Smooth muscle cell (in vitro differentiated cells): ENCODE results near the gene RHBG. TPM values are rescaled to one million over a fixed set of nuclear protein-coding genes. Genes with fewer than 3 reads are reported as not detected.

Experiments
- DNase-seq: peaks from one replicate; lab custom pipeline; 2025; ENCODE audit not compliant: unreplicated experiment; lab: John Stamatoyannopoulos, UW
- H2AFZ ChIP-seq: fragments of 200-600 bp; sonication (generic); 2 replicates; pipeline ENCODE4 v1.6.0; 2016; ENCODE audit warnings: antibody characterized with exemption, low read depth, mild to moderate bottlenecking
- H3F3A ChIP-seq: fragments of 200-600 bp; sonication (generic); 2 replicates; pipeline ENCODE4 v1.6.0; 2017; ENCODE audit warnings: antibody characterized with exemption, low read depth
- H3K27ac ChIP-seq: fragments of 200-600 bp; sonication (generic); 2 replicates; pipeline ENCODE4 v1.5.1; 2016; ENCODE audit warnings: low read depth, mild to moderate bottlenecking
- H3K27me3 ChIP-seq: fragments of 200-600 bp; sonication (generic); 2 replicates; pipeline ENCODE4 v1.6.1; 2016; ENCODE audit warnings: low read depth, mild to moderate bottlenecking
- H3K36me3 ChIP-seq: fragments of 200-600 bp; sonication (generic); 2 replicates; pipeline ENCODE4 v1.5.1; 2016; ENCODE audit warnings: low read depth
- H3K4me1 ChIP-seq: fragments of 200-600 bp; sonication (generic); 2 replicates; pipeline ENCODE4 v1.5.1; 2016; ENCODE audit warnings: low read depth
- H3K4me2 ChIP-seq: fragments of 200-600 bp; sonication (generic); 2 replicates; pipeline ENCODE4 v1.6.0; 2016; ENCODE audit warnings: mild to moderate bottlenecking
- H3K4me3 ChIP-seq: fragments of 200-600 bp; sonication (generic); 2 replicates; pipeline ENCODE4 v1.5.1; 2016; ENCODE audit warnings: mild to moderate bottlenecking
- H3K79me2 ChIP-seq: fragments of 200-600 bp; sonication (generic); 2 replicates; pipeline ENCODE4 v1.6.0; 2016; ENCODE audit warnings: low read depth, mild to moderate bottlenecking
- H3K9ac ChIP-seq: fragments of 200-600 bp; sonication (generic); 2 replicates; pipeline ENCODE4 v1.6.0; 2016; ENCODE audit warnings: low read depth
- H3K9me3 ChIP-seq: fragments of 200-600 bp; sonication (generic); replicated peaks from 2 replicates; pipeline ENCODE4 v1.5.1; 2016; ENCODE audit warnings: low read depth
- H4K20me1 ChIP-seq: fragments of 200-600 bp; sonication (generic); 2 replicates; pipeline ENCODE4 v1.6.0; 2016; ENCODE audit warnings: low read depth
- WGBS: methylation state at CpG from one replicate; pipeline ENCODE4 v1.1.7; 2016; ENCODE audit warnings: low lambda C conversion rate; 5-methylcytosine and 5-hydroxymethylcytosine counted together
- polyA plus RNA-seq: library from polyadenylated mRNA; unstranded; fragments of >200 nt; fragmentation: Nextera tagmentation; extraction: Ambion mirVana; gene quantifications from 2 replicates; pipeline ENCODE4 v1.2.1, GENCODE V29; 2016
- total RNA-seq: library from RNA; depleted of rRNA; stranded (reverse); fragments of >200 nt; gene quantifications from 2 replicates; pipeline ENCODE4 v1.2.3, GENCODE V29; 2014
- TF ChIP-seq, protein P1 (sequence below): fragments of 200-600 bp; sonication (generic); IDR thresholded peaks from 2 replicates; pipeline ENCODE4 v1.5.1; 2017; ENCODE audit warnings: borderline replicate concordance, mild to moderate bottlenecking, antibody characterized with exemption; ENCODE audit not compliant: insufficient read depth, poor library complexity, severe bottlenecking

The RHBG gene
- total and polyA plus RNA-seq, 2 experiments from 2014 or later = not detected

- H4K20me1 ChIP-seq = no peaks in the 10 kb centered on the region
- H2AFZ ChIP-seq = no peak overlapping the region
- H3K4me3 ChIP-seq = peak overlapping the region; percentile 44
- no peak overlapping the region for H3K9ac ChIP-seq
- TF ChIP-seq, protein P1, sequence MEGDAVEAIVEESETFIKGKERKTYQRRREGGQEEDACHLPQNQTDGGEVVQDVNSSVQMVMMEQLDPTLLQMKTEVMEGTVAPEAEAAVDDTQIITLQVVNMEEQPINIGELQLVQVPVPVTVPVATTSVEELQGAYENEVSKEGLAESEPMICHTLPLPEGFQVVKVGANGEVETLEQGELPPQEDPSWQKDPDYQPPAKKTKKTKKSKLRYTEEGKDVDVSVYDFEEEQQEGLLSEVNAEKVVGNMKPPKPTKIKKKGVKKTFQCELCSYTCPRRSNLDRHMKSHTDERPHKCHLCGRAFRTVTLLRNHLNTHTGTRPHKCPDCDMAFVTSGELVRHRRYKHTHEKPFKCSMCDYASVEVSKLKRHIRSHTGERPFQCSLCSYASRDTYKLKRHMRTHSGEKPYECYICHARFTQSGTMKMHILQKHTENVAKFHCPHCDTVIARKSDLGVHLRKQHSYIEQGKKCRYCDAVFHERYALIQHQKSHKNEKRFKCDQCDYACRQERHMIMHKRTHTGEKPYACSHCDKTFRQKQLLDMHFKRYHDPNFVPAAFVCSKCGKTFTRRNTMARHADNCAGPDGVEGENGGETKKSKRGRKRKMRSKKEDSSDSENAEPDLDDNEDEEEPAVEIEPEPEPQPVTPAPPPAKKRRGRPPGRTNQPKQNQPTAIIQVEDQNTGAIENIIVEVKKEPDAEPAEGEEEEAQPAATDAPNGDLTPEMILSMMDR = no peak
- peaks cover 84% of the 10 kb centered on the region for H3K27me3 ChIP-seq
- H3K27ac ChIP-seq = no peak overlapping the region
- peak overlapping the region; percentile 80 for H3K4me2 ChIP-seq
- H3K79me2 ChIP-seq = no peaks in the 10 kb centered on the region
- DNase-seq = no peak
- peaks cover 6% of the 10 kb centered on the region for H3K4me1 ChIP-seq
- no peaks in the 10 kb centered on the region for H3F3A ChIP-seq
- H3K9me3 ChIP-seq = no peaks in the 10 kb centered on the region
- no peaks in the 10 kb centered on the region for H3K36me3 ChIP-seq
- 3% methylated on average over 69 of the region's 69 CpGs for WGBS
These were observed 51.4 kb downstream of the RHBG start for GRCh38 chr1:156420205-156421061.

DNA sequence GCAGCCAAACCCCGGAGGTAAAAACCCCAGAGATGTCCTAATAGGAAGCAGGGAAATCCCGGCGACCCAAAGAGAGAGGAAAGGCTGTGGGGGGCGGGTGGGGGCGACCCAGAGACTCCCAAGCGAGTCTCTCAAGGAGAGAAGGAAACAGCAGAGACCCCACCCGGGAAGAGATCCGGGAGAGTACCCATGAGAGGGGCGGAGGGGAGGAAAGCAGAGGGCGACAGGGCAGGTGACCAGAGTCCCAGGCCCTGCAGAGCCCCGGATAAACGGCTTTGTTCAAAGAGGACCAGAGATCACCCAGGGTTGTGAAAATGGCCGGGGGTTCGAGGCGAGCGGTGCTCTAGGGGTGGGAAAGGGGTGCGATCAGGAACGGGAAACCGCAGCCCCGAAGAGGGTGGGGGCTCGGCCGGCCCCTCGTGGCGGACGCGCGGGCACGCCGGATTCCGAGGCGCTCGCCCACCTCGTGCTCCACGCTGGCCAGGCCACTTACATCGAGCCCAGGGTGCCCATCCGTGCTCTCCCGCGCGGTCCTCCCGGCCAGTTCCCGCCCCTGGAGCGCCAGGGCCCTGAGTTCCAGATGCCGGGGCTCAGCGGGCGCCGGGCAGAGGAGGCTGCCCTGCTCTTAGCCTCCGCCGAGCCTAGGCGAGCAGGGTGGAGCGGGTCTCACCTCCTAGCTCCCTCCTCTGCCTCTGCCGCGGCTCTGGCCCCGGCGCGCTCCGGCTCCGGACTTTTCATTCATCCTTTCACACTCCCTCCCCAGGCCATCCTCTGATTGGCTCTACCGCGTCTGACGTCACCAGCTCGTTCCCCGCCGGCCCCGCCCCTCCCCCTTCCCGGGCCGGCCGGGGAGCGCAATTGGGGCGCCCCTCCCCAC lies 52.3 kb downstream of the RHBG start:
- H3K4me3 ChIP-seq = peak overlapping the region; percentile 44
- H3K36me3 ChIP-seq = no peaks in the 10 kb centered on the region
- WGBS = 2% methylated on average over 43 of the region's 69 CpGs
- H3K27me3 ChIP-seq = peaks cover 85% of the 10 kb centered on the region
- H3K9ac ChIP-seq = no peak overlapping the region
- no peaks in the 10 kb centered on the region for H4K20me1 ChIP-seq
- H3K4me2 ChIP-seq = peak overlapping the region; percentile 80
- no peaks in the 10 kb centered on the region for H3K9me3 ChIP-seq
- H3K27ac ChIP-seq = no peak overlapping the region
- peak; percentile 24 for DNase-seq
- TF ChIP-seq, protein P1 = no peak
- H3K4me1 ChIP-seq = peaks cover 6% of the 10 kb centered on the region
- H3F3A ChIP-seq = no peaks in the 10 kb centered on the region
- H2AFZ ChIP-seq = no peak overlapping the region
- no peaks in the 10 kb centered on the region for H3K79me2 ChIP-seq

DNA sequence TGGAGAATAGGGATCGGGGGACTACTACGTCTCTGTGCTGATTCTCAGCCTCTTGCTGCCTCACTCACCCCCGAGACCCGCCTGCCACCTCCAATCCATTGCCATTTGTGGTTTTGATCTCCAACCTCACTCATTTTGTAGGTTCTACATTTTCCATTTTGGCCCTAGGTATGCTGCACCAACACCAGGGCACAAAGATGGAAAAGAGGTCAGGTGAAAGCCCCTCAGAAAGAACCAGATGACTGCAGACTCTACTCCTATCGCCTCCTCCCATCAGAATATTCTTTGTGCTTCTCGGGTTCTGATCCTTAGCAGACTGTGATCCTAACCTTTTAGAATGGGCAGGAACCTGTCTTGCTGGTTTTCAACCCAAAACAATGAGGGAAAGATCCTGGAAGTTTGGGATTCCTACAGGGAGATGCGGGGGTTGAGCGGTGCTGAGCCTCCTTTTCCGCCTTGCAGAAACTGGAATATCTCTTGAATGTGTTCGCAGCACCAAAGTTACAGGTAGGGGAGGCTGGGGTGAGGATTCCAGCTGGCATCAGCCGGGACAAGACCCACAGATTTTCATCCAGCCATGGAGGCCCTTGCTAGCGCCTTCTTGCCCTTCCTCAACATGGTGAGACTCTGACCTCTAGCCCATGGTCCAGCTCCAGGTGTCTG lies 53.1 kb downstream of the RHBG start:
- Histone ChIP-seq H3K36me3 (no peaks in the 10 kb centered on the region), H2AFZ (no peak overlapping the region), H3K4me3 (peak overlapping the region; percentile 44), H3K9ac (no peak overlapping the region), H3K27me3 (peaks cover 85% of the 10 kb centered on the region), H3F3A (no peaks in the 10 kb centered on the region), H3K4me2 (peak overlapping the region; percentile 80), H3K27ac (no peak overlapping the region), H3K4me1 (peaks cover 6% of the 10 kb centered on the region), H4K20me1 (no peaks in the 10 kb centered on the region), H3K9me3 (no peaks in the 10 kb centered on the region), H3K79me2 (no peaks in the 10 kb centered on the region)
- DNase-seq = no peak
- TF ChIP-seq, protein P1 = no peak
- WGBS = 18% methylated on average over 11 of the region's 12 CpGs
